ENCODE results near the gene MED12L.
"Not testable (repeated sequence)": the region's sequence is repeated elsewhere in the genome, so short reads cannot be mapped to it uniquely, and the experiment has no call there.

The MED12L gene

DNA sequence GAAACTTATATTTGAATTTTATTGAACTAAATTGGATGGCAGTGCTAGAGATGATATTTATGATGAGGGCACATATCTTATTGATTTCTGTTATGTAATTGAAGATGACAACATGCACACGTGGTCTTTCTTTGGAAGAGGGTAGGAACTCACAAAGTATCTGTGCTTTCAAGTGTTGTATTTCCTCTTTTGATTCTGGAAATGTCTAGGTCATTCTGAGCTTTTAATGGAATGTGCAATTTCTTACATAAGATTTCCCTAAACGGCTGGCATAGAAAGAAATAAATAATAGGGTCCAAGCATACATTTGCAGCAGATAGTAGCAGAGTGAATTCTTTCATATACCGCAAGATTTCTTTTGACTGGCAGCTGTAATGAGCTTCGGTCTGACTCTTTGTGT is 127.7 kb downstream of the MED12L start:
- no peak for DNase-seq

GRCh38 chr3:151213881-151214280 is 128.4 kb downstream of the MED12L start:
- no peak for DNase-seq

GRCh38 chr3:151214459-151214858 is 129.0 kb downstream of the MED12L start:
- no peak for DNase-seq

DNA sequence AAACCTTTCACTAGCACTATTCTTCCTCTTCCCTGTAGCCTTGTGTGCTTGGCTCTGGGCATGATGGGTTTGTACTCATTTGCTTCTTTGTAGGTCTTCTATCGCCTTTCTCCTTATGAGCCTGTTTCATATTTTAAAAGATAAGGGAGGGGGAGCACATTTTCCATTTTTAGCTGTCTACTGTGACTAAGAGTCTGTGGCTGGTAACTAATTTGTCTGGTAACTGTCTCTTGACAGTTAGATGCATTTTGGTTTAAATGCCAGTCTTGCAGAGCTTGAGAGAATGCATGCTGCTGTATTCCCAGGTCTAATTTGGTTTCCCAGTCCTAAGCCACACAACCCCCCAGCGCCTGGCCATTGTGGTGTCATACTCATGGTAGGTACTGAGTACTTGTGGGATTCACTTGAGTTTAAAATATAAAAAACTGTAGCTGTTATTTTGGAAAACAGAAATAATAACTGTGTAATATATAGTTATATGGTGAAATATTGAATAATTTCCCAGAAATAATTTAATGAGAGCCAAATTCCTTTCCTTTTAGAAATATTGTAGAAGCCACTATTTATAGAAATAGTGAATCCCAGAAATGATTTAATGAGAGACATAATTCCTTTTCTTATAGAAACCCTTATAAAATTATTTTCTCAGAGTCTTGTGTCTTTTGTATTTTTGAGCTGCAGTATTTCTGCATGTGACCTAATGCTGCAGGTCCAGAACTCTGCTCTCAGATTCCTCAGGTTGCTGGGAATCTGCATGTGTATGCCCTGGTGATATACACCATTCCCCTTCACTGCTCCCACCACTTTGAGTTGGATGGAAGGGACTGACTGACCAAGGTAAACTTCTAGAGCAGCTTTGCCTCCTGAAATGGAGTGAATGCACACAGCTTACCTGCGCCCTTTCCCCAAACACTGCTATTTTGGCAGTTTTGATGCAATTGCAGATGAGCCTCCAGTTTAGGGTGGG is 131.5 kb downstream of the MED12L start:
- no peak for DNase-seq

GRCh38 chr3:151218136-151218535 is 132.7 kb downstream of the MED12L start:
- no peak for DNase-seq

DNA sequence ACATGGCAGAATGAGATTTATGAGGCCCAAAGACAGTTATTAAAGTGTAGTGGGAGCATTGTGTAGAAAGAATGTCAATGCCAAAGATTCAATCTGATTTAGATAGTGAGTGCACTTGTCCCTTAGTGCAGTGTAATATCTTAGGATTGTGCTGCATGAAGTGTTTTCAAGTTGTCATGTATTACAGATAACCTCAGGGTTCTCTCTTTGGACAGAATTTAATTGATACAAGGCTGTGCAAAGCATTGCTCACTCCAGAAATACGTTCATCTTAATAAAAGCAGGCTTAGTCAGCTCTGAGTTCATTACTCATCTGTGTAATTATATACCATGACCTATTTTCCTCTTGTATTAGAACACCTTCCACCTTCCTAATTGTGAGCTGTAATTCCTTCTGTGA is 133.6 kb downstream of the MED12L start:
- DNase-seq, result no peak

GRCh38 chr3:151224268-151224866 is 138.9 kb downstream of the MED12L start:
- DNase-seq, result no peak

GRCh38 chr3:151225040-151225975 is 139.8 kb downstream of the MED12L start:
- DNase-seq, result no peak

DNA sequence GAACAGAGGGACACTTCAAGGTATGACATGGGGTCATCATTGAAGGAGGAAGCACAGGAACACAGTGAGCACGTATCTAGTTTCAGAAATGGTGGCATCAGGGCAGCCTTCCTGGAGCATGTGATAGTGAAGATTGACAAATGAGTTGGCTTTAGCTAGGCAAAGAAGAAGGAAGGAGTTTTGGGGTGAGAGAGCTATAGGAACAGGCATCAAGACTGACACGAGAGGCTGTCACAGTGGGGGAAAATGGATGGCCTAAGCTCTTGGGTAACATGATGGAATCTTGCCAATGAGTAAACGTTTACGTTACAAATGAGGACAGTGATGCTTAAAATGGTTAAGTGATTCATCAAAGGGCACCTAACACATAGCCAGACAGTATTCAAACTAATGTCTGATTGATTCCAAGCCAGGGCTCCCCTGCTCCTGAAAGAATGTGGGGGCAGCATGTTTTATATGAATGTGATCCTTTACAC is 140.7 kb downstream of the MED12L start:
- no peak for DNase-seq

DNA sequence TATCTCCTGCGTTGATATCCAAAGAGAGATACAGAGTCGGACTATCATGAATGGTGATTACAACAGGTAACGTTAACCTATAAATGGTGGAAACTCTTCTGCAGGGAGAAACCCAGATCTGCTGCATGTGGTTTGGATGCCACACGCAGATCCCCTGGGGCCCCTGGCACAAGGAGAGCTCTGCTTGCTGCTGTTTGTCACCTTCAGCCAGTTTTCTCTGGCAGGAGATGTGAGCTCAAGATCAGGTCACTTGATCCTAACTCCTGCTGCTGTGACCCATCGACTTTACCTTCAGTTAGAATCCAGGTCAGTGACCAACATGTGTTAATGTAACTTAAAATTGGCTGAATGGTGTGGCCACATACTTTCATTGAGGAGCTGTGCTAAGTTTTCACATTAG is 141.4 kb downstream of the MED12L start:
- DNase-seq, result no peak

DNA sequence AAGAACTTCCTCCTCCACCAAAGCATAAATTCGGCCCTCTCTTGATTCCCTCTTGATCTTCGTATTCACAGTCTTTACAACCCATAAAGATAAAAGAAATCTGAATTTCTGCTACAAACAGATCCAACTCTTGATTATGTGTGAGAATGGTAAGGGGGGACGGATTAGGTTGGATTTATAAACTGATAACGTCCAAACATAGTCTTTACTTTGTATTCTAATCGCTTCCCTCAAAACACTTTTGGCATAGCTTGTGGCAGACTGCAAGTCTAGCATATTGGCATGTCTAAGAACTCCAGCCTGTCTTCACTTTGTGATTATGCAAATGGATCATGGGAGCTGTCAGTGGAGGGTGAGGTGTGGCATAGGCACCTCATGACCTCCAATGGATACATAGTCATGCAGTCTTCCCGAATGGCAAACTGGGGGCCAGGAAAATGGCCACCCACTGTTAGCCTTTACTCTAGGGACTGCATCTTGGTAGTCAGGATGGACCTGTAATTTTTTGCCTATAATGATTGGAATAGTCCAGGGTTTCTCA is 141.9 kb downstream of the MED12L start:
- DNase-seq, result no peak

- no peak for DNase-seq
Observed at GRCh38 chr3:151227807-151228665, 142.6 kb downstream of the MED12L start.

DNA sequence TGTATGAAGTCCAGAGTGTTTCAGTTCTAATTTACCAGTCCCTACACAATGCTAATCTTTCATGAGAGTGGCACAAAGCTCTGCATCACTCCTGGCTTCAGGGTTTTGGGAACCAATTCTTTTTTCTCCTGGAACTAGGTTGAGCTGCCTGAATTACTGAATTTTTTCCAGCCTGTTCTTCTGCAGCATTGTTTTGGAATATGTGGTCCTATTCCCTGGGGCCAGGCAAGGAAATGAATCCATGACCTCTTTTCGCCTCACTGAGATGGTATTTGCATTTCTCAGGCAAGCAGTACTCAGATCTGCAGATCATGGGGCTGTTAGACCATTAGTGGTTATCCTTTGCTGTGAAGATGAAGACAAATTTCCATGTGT is 143.2 kb downstream of the MED12L start:
- DNase-seq, result no peak

DNA sequence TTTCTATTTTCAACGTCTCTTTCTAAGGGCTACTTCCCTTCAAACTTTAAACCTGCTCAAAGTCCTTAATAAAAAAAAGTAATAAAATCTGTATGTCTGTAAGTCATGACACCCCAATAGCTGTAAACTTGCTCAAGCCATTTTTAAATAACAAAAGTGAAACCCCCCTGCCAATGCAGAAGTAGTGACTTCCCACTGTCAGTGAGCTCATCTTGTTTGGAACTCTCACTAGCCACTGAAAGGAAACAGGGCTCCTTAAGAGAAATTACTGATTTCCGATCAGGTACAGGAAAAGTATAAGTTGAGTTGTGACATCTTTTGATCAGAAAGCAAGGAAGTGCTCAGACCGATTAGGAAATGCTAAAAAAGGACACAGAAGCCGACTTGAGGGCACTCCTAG is 145.2 kb downstream of the MED12L start:
- no peak for DNase-seq

GRCh38 chr3:151232403-151232802 is 146.9 kb downstream of the MED12L start:
- not testable (repeated sequence) for DNase-seq

DNA sequence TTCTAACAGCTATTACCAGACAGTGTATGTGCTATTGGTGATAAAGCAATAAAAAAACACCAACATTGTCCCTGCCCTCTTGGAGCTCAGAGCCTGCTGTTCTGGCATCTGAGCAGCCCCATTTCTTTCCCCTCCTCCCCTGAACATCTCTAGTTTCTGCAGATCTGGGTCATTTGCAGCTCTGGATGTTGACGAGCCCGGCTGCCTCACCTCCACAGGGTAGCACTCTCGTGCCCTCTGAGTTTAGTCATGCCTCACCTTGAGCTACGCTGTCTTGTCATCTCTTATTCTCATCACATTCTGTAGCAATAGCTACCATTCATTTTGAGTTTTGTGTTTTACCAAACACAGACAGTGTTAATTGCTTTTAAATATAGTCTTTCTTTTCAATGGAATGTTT is 147.5 kb downstream of the MED12L start:
- DNase-seq, result no peak

DNA sequence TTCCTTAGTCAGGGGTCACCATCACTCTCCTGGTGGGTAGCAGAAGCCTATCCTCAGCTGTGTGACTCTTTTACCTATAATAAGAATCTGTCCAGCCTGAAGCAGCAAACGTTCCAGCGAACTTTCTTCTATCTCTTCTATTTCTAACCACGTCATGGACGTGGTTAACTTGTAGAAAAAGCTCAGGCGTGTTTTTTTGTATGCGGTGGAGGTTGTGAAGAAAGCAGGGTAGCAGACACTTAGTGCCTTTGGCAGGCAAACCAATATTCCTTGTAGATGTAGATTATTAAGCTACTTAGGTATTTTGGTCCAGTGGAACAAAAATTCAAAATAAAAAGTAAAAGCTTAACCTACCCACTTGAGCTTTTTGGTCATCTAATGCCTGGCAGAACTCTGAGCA is 149.4 kb downstream of the MED12L start:
- no peak for DNase-seq

DNA sequence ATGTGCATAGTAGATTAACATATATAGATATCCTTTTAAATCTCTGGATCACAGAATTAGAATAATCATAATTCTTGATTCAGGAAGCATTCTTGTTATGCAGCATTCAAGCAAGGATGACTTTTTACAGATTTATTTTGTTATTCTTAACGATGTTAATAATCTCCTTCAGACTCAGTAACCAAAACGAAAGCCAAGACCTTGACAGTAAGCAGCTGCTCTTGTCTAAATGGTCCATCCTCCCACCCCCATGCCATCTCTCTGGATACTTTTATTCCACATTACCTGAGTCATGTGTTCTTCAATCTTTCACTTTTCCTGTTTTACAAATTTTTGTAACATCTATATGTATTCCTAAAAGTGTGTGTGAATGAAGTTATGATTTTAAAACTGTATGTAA is 150.9 kb downstream of the MED12L start:
- no peak for DNase-seq

- DNase-seq, result no peak
Observed at GRCh38 chr3:151236736-151237135, 151.3 kb downstream of the MED12L start.

DNA sequence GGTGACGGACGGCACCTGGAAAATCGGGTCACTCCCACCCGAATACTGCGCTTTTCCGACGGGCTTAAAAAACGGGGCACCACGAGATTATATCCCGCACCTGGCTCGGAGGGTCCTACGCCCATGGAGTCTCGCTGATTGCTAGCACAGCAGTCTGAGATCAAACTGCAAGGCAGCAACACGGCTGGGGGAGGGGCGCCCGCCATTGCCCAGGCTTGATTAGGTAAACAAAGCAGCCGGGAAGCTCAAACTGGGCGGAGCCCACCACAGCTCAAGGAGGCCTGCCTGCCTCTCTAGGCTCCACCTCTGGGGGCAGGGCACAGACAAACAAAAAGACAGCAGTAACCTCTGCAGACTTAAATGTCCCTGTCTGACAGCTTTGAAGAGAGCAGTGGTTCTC is 156.5 kb downstream of the MED12L start:
- DNase-seq, result not testable (repeated sequence)

GRCh38 chr3:151248772-151249337 is 163.4 kb downstream of the MED12L start:
- no peak for DNase-seq

Data from cortex of kidney (tissue), 1 donor.